Keratinocyte (primary cell): ENCODE measurements around the gene LPIN3. TPM values are rescaled to one million over a fixed set of nuclear protein-coding genes. Genes with fewer than 3 reads are reported as not detected.

Experiments
- DNase-seq: peaks from one replicate; pipeline ENCODE4 v3.0.0-alpha.2; 2011; ENCODE audit warnings: low read depth, missing footprints, low spot score
- FAIRE-seq: peaks from 2 replicates; lab custom pipeline; 2011; peaks lifted over from hg19 to GRCh38; lab: Jason Lieb, UNC
- H2AFZ ChIP-seq: 2 replicates; pipeline ENCODE4 v1.6.0; 2012; ENCODE audit warnings: low read length, control low read depth, inconsistent platforms; ENCODE audit not compliant: control insufficient read depth
- H3K27ac ChIP-seq: 2 replicates; pipeline ENCODE4 v1.5.1; 2011; ENCODE audit warnings: low read length; ENCODE audit not compliant: control insufficient read depth, insufficient read depth
- H3K27me3 ChIP-seq: 3 replicates; pipeline ENCODE4 v1.6.0; 2011; ENCODE audit warnings: low read length; ENCODE audit not compliant: control insufficient read depth, insufficient read depth; ENCODE audit errors: extremely low read depth
- H3K36me3 ChIP-seq, 2 experiments: 2 replicates in 1 of 2; 3 replicates in 1 of 2; pipeline ENCODE4 v1.5.1; 2011; ENCODE audit warnings: low read length in 2 of 2, mild to moderate bottlenecking in 1 of 2; ENCODE audit not compliant: control insufficient read depth in 2 of 2, insufficient read depth in 2 of 2; ENCODE audit errors: extremely low read depth in 1 of 2
- H3K4me1 ChIP-seq: 3 replicates; pipeline ENCODE4 v1.5.1; 2011; ENCODE audit warnings: low read length; ENCODE audit not compliant: control insufficient read depth, insufficient read depth; ENCODE audit errors: extremely low read depth
- H3K4me2 ChIP-seq: 3 replicates; pipeline ENCODE4 v1.6.0; 2011; ENCODE audit warnings: low read depth, low read length; ENCODE audit not compliant: control insufficient read depth, insufficient read depth; ENCODE audit errors: extremely low read depth
- H3K4me3 ChIP-seq, 3 experiments: fragments of 200-600 bp in 1 of 3; sonication (generic) in 1 of 3; 2 replicates in 2 of 3; 3 replicates in 1 of 3; pipeline ENCODE4 v1.5.1; 2011 to 2016; ENCODE audit warnings: low read length in 3 of 3, mild to moderate bottlenecking in 3 of 3, control low read depth in 2 of 3, inconsistent platforms in 1 of 3, low read depth in 1 of 3, mixed read lengths in 1 of 3, mixed run types in 1 of 3, moderate library complexity in 1 of 3; ENCODE audit not compliant: control insufficient read depth in 2 of 3, insufficient read depth in 2 of 3; ENCODE audit errors: extremely low read depth in 1 of 3
- H3K79me2 ChIP-seq: 2 replicates; pipeline ENCODE4 v1.6.0; 2012; ENCODE audit warnings: low read length; ENCODE audit not compliant: control insufficient read depth, insufficient read depth
- H3K9ac ChIP-seq: 3 replicates; pipeline ENCODE4 v1.6.0; 2011; ENCODE audit warnings: low read length; ENCODE audit not compliant: control insufficient read depth, insufficient read depth; ENCODE audit errors: extremely low read depth
- H3K9me1 ChIP-seq: 3 replicates; pipeline ENCODE4 v1.6.0; 2011; ENCODE audit warnings: low read length; ENCODE audit not compliant: control insufficient read depth, insufficient read depth; ENCODE audit errors: extremely low read depth
- H3K9me3 ChIP-seq: 2 replicates; pipeline ENCODE4 v1.5.1; 2012; ENCODE audit warnings: low read depth, low read length; ENCODE audit not compliant: control insufficient read depth
- H4K20me1 ChIP-seq: 3 replicates; pipeline ENCODE4 v1.6.0; 2011; ENCODE audit warnings: low read length; ENCODE audit not compliant: control insufficient read depth, insufficient read depth; ENCODE audit errors: extremely low read depth
- EZH2 ChIP-seq: IDR thresholded peaks from one replicate; pipeline ENCODE4 v1.6.1; 2012; ENCODE audit warnings: inconsistent platforms, mild to moderate bottlenecking, low read length, moderate library complexity
- dilution Hi-C: fragments of 300-500 bp; cut with MboI; formaldehyde crosslinking; loops from one replicate; pipeline ENCODE4 v1.7.0; 2020; ENCODE audit warnings: low sequenced_read_pairs; ENCODE audit not compliant: extremely low pct_ligation_motif_present
- polyA plus RNA-seq, 5 experiments: library from polyadenylated mRNA; depleted of rRNA in 3 of 5; stranded (reverse) in 3 of 5; stranded (forward) in 1 of 5; unstranded in 1 of 5; fragments of >200 nt; gene quantifications; 1 replicate in 1 of 5; 2 replicates in 3 of 5; 3 replicates in 1 of 5; pipeline versions ENCODE4 v1.2.1 to v1.2.3, GENCODE V29; 2011 to 2012; ENCODE audit warnings: missing spikeins in 2 of 5, low read depth in 1 of 5, low replicate concordance in 1 of 5
- TF ChIP-seq, protein P1 (sequence below), 3 experiments: IDR thresholded peaks in 1 of 3; conservative IDR thresholded peaks in 1 of 3; optimal IDR thresholded peaks in 1 of 3; 2 replicates in 2 of 3; 3 replicates in 1 of 3; pipeline versions ENCODE3 to v1.5.1; 2011; ENCODE audit warnings: low read length in 3 of 3, mild to moderate bottlenecking in 3 of 3, moderate library complexity in 2 of 3, control low read depth in 1 of 3, inconsistent platforms in 1 of 3; ENCODE audit not compliant: insufficient read depth in 2 of 3; ENCODE audit errors: extremely low read depth in 1 of 3

LPIN3 gene
- polyA plus RNA-seq, 1 donor (not counting 4 experiments of a cell fraction or from before 2014, with no cell fraction given): 15.6 TPM

GRCh38 chr20:41398408-41398807 is 57.8 kb downstream of the LPIN3 start:
- H3K4me3 ChIP-seq: no peak overlapping the region
- H4K20me1 ChIP-seq: no peaks in the 10 kb centered on the region
- no peak overlapping the region for H3K27ac ChIP-seq
- no peaks in the 10 kb centered on the region for H3K79me2 ChIP-seq
- TF ChIP-seq, protein P1, sequence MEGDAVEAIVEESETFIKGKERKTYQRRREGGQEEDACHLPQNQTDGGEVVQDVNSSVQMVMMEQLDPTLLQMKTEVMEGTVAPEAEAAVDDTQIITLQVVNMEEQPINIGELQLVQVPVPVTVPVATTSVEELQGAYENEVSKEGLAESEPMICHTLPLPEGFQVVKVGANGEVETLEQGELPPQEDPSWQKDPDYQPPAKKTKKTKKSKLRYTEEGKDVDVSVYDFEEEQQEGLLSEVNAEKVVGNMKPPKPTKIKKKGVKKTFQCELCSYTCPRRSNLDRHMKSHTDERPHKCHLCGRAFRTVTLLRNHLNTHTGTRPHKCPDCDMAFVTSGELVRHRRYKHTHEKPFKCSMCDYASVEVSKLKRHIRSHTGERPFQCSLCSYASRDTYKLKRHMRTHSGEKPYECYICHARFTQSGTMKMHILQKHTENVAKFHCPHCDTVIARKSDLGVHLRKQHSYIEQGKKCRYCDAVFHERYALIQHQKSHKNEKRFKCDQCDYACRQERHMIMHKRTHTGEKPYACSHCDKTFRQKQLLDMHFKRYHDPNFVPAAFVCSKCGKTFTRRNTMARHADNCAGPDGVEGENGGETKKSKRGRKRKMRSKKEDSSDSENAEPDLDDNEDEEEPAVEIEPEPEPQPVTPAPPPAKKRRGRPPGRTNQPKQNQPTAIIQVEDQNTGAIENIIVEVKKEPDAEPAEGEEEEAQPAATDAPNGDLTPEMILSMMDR (optimal IDR thresholded peaks at IDR 0.05 in 1 of 3, IDR thresholded peaks at IDR 0.05 in 1 of 3, conservative IDR thresholded peaks at IDR 0.05 in 1 of 3; ENCODE audit: extremely low read depth in 1 of 3, insufficient read depth in 2 of 3, low read length in 3 of 3): no peak
- TF ChIP-seq EZH2: no peak
- FAIRE-seq (no peak), DNase-seq (no peak)
- no peaks in the 10 kb centered on the region for H3K9me3 ChIP-seq
- H3K27me3 ChIP-seq: no peaks in the 10 kb centered on the region
- H3K9ac ChIP-seq: no peak overlapping the region
- no peaks in the 10 kb centered on the region for H3K9me1 ChIP-seq
- no peak overlapping the region for H2AFZ ChIP-seq
- no peak overlapping the region for H3K4me2 ChIP-seq
- peaks cover 7% of the 10 kb centered on the region for H3K4me1 ChIP-seq
- no peaks in the 10 kb centered on the region for H3K36me3 ChIP-seq
- dilution Hi-C loops: no loop called here

DNA sequence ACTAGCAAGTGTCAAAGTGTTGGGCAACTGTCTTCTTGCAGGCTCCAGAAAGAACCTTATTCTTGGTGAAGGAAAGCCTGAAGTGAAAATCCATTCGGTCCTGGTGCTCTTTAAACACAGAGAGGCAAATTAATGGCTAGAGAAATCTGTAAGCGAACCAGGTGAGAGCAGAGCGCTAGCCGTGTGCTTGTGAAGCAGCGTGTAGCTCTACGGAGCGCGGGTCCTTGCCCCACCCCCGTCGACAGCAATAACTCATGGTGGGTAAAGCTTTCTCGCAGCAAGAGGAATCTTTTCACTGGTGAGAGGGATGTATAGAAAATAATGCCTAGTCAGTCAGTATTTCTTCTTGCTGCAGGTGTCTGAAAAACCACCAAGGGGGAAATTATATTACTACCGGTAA is 63.0 kb downstream of the LPIN3 start:
- TF ChIP-seq, protein P1 (optimal IDR thresholded peaks at IDR 0.05 in 1 of 3, IDR thresholded peaks at IDR 0.05 in 1 of 3, conservative IDR thresholded peaks at IDR 0.05 in 1 of 3; ENCODE audit: extremely low read depth in 1 of 3, insufficient read depth in 2 of 3, low read length in 3 of 3): no peak
- TF ChIP-seq EZH2: no peak
- Histone ChIP-seq H3K4me2 (no peak overlapping the region), H3K79me2 (no peaks in the 10 kb centered on the region), H3K27ac (no peak overlapping the region), H3K27me3 (no peaks in the 10 kb centered on the region), H4K20me1 (no peaks in the 10 kb centered on the region), H2AFZ (no peak overlapping the region), H3K9me1 (no peaks in the 10 kb centered on the region), H3K4me3 (no peak overlapping the region), H3K9me3 (no peaks in the 10 kb centered on the region), H3K9ac (no peak overlapping the region), H3K4me1 (peaks cover 3% of the 10 kb centered on the region), H3K36me3 (peaks cover 0 to 25% of the 10 kb centered on the region in 2 experiments)
- FAIRE-seq: no peak
- no peak for DNase-seq
- dilution Hi-C loops: no loop called here
